HL-60 (cell line): ENCODE results near the gene DAP.

Source experiments
- DNase-seq, 2 experiments: peaks; one replicate each; pipeline ENCODE4 v3.0.0-alpha.2; 2010 to 2020; ENCODE audit warnings: low read depth in 1 of 2, low spot score in 1 of 2
- H3K27ac ChIP-seq: fragments of 250-450 bp; sonication (Bioruptor Pico); replicated peaks from 2 replicates; pipeline ENCODE4 v1.5.1; 2020; ENCODE audit warnings: mild to moderate bottlenecking, moderate library complexity
- H3K27me3 ChIP-seq: fragments of 250-450 bp; sonication (Bioruptor Pico); 2 replicates; pipeline ENCODE4 v1.5.1; 2021; ENCODE audit warnings: mild to moderate bottlenecking, moderate library complexity; ENCODE audit not compliant: insufficient read depth, poor library complexity, severe bottlenecking
- H3K4me3 ChIP-seq: replicated peaks from 2 replicates; pipeline ENCODE4 v1.5.1; 2011; ENCODE audit warnings: mild to moderate bottlenecking, control low read depth, low read length; ENCODE audit not compliant: insufficient read depth
- CTCF ChIP-seq: IDR thresholded peaks from one replicate; pipeline ENCODE4 v1.5.1; 2011; ENCODE audit warnings: low read length, control low read depth, inconsistent platforms; ENCODE audit not compliant: insufficient read depth
- GABPA ChIP-seq: IDR thresholded peaks from 2 replicates; pipeline ENCODE4 v1.6.1; 2012; ENCODE audit warnings: low read depth
- POLR2AphosphoS5 ChIP-seq: IDR thresholded peaks from 2 replicates; pipeline ENCODE4 v1.6.1; 2012; ENCODE audit warnings: low read depth
- REST ChIP-seq: IDR thresholded peaks from 2 replicates; pipeline ENCODE4 v1.6.1; 2012; ENCODE audit warnings: low read depth; ENCODE audit not compliant: insufficient replicate concordance
- SPI1 ChIP-seq: IDR thresholded peaks from 2 replicates; pipeline ENCODE4 v1.6.1; 2012; ENCODE audit warnings: low read depth, mild to moderate bottlenecking, borderline replicate concordance

The DAP gene

DNA sequence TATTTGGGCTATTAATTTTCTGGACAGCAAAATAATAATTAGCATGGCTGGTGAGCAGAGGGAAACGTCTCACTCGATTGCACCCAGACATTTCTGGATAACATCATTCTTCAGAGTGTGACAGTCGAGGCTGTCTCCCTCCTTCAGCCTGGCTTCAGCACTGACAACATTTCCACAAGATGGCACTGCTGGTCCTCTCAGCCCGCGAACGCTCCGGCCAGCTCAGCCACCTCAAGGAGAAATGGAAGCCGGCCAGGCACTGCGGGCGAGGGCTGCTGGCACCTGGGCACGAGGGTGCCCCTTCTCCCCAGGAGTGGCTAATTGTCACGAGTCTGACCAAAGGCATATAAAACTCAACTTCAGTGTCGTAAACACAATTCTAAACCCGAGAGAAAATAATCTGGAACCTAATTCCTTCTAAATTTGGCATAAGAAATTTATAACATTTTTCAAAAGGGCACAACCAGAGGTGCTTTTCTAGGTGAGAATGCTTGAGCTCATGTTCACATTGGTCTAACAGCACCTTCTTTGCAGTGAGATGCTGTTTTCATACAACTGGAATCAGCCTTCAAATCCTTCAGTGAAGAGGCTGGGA is 65.9 kb downstream of the DAP start:
- Histone ChIP-seq H3K27me3 (no peaks in the 10 kb centered on the region), H3K4me3 (no peak overlapping the region), H3K27ac (no peak overlapping the region)
- peak in 1 of 2 experiments; percentile 69 for DNase-seq
- TF ChIP-seq GABPA (no peak), CTCF (peak; percentile 43)

- TF ChIP-seq SPI1 (no peak), GABPA (no peak), CTCF (no peak), POLR2AphosphoS5 (no peak), REST (no peak)
- Histone ChIP-seq H3K4me3 (no peak overlapping the region), H3K27me3 (no peaks in the 10 kb centered on the region), H3K27ac (no peak overlapping the region)
- DNase-seq = no peak
Observed at GRCh38 chr5:10691826-10692785, 68.9 kb downstream of the DAP start.

DNA sequence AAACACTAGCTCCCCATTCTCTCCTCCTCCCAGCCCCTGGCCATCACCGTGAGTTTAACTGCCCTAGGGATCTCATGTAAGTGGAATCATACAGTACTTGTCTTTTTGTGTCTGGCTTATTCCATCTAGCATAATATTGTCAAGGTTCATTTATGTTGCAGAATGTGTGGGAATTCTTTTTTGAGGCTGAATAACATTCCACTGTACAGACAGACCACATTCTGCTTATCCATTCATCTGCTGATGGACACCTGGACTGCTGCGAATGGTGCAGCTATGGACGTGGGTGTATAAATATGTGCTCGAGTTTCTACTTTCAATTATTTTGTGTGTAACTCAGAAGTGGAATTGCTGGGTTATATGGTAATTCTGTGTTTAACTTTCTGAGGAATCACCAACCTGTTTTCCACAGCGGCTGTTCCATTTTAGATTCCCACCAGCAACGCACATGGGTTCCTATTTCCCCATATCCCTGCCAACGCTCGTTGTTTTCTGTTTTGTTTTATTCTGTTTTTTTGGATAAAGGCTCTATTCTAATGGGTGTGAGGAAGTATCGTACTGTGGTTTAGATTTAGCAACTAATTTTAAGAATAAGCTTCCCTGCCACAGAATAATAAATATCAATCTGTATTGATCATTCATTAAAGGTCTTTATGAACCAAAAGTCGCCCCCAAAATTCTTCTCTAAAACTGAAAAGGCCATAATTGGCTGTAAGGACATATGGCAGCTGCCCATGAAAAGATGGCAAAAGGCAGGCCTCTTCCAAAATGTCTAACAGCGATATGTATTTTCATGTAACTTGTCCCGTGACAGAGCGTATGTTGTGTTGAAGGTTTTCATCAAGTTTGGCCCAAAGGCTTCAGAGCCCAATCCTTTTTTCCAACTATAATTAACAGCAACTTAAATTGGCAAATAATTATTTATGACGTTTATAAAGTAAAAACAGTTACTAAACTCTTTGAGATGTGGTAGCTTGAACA is 70.3 kb downstream of the DAP start:
- TF ChIP-seq CTCF (no peak), SPI1 (no peak), POLR2AphosphoS5 (no peak), REST (no peak), GABPA (no peak)

More for the DNA sequence above, 70.3 kb downstream of the DAP start:
- no peak for DNase-seq
- Histone ChIP-seq H3K4me3 (no peak overlapping the region), H3K27ac (no peak overlapping the region), H3K27me3 (no peaks in the 10 kb centered on the region)
